SU-DHL-6 (cell line): ENCODE measurements around the gene KIF9.

ENCODE experiments used
- H2AFZ ChIP-seq: fragments of 200-600 bp; sonication (generic); 2 replicates; pipeline ENCODE4 v1.6.1; 2014; ENCODE audit warnings: low read depth, mild to moderate bottlenecking, moderate library complexity, mixed read lengths, antibody characterized with exemption, low read length; ENCODE audit not compliant: severe bottlenecking
- H3F3A ChIP-seq: fragments of 200-600 bp; shearing (Covaris generic); 2 replicates; pipeline ENCODE4 v1.6.0; 2016; ENCODE audit warnings: antibody characterized with exemption, mild to moderate bottlenecking; ENCODE audit not compliant: insufficient read depth
- H3K27ac ChIP-seq: fragments of 200-600 bp; sonication (generic); 2 replicates; pipeline ENCODE4 v1.5.1; 2016; ENCODE audit warnings: low read depth, mild to moderate bottlenecking, low read length, moderate library complexity, mixed read lengths
- H3K27me3 ChIP-seq: fragments of 200-600 bp; sonication (generic), shearing (Covaris generic); 2 replicates; pipeline ENCODE4 v1.6.0; 2014; ENCODE audit warnings: mild to moderate bottlenecking, low read length
- H3K36me3 ChIP-seq: fragments of 200-600 bp; sonication (generic); 2 replicates; pipeline ENCODE4 v1.6.1; 2014; ENCODE audit warnings: mild to moderate bottlenecking, low read length, mixed read lengths
- H3K4me2 ChIP-seq: fragments of 300-600, 200-600 bp; shearing (Covaris generic), sonication (generic); 2 replicates; pipeline ENCODE4 v1.6.0; 2014; ENCODE audit warnings: low read length, low read depth, mild to moderate bottlenecking; ENCODE audit not compliant: poor library complexity, severe bottlenecking
- H3K4me3 ChIP-seq: fragments of 200-600 bp; sonication (generic); 2 replicates; pipeline ENCODE4 v1.5.1; 2014; ENCODE audit warnings: antibody characterized with exemption, low read length, mild to moderate bottlenecking, mixed read lengths; ENCODE audit not compliant: insufficient read depth, poor library complexity, severe bottlenecking
- H3K79me2 ChIP-seq: fragments of 200-600 bp; sonication (generic); 2 replicates; pipeline ENCODE4 v1.6.1; 2014; ENCODE audit warnings: mild to moderate bottlenecking, low read length, moderate library complexity; ENCODE audit not compliant: insufficient read depth
- H3K9ac ChIP-seq: fragments of 200-600 bp; sonication (generic); 2 replicates; pipeline ENCODE4 v1.7.0; 2014; ENCODE audit warnings: mild to moderate bottlenecking, low read length
- H3K9me2 ChIP-seq: fragments of 200-600 bp; sonication (generic); replicated peaks from 2 replicates; pipeline ENCODE4 v1.6.1; 2014; ENCODE audit warnings: low read length; ENCODE audit not compliant: insufficient read depth
- H3K9me3 ChIP-seq: fragments of 200-600 bp; sonication (generic); 2 replicates; pipeline ENCODE4 v1.6.1; 2014; ENCODE audit warnings: low read length, mixed read lengths; ENCODE audit not compliant: insufficient read depth
- H4K20me1 ChIP-seq: fragments of 200-600 bp; sonication (generic); 2 replicates; pipeline ENCODE4 v1.6.1; 2014; ENCODE audit warnings: low read depth, mild to moderate bottlenecking, antibody characterized with exemption, low read length, moderate library complexity, mixed read lengths
- EZH2phosphoT487 ChIP-seq: fragments of 200-600 bp; sonication (generic), shearing (Covaris generic); conservative IDR thresholded peaks from 2 replicates; pipeline ENCODE4 v1.6.1; 2018; ENCODE audit warnings: mild to moderate bottlenecking, antibody characterized with exemption, low read length, moderate library complexity, mixed read lengths
- TF ChIP-seq, protein P1 (sequence below): fragments of 200-600 bp; sonication (generic); IDR thresholded peaks from one replicate; pipeline ENCODE4 v1.5.1; 2017; ENCODE audit warnings: antibody characterized with exemption, mild to moderate bottlenecking, low read length, moderate library complexity; ENCODE audit not compliant: insufficient read depth, poor library complexity, severe bottlenecking

KIF9 gene

DNA sequence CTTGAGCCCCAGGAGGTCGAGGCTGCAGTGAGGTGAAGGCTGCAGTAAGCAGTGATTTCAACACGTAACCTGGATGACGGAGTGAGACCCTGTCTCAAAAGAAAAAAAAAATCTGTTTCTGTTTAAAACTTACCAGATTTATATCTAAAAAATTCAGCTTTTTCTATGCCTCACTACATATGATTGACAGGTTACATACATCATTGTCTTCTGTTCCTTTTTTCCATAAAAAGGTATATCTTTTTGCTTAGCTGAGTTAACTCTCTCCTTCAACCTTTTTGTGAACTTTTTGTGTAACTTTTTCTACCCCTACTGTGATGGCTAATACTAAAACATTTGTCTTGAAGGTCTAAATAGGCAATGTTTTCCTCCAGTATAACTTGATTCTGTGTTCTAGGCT is 80.1 kb downstream of the KIF9 start:
- Histone ChIP-seq H3K36me3 (no peaks in the 10 kb centered on the region), H4K20me1 (no peaks in the 10 kb centered on the region), H3K79me2 (no peaks in the 10 kb centered on the region), H2AFZ (no peak overlapping the region), H3F3A (no peaks in the 10 kb centered on the region), H3K9me2 (no peaks in the 10 kb centered on the region), H3K4me3 (no peak overlapping the region), H3K27me3 (no peaks in the 10 kb centered on the region), H3K9me3 (no peaks in the 10 kb centered on the region), H3K4me2 (no peak overlapping the region), H3K27ac (no peak overlapping the region), H3K9ac (no peak overlapping the region)
- TF ChIP-seq, protein P1, sequence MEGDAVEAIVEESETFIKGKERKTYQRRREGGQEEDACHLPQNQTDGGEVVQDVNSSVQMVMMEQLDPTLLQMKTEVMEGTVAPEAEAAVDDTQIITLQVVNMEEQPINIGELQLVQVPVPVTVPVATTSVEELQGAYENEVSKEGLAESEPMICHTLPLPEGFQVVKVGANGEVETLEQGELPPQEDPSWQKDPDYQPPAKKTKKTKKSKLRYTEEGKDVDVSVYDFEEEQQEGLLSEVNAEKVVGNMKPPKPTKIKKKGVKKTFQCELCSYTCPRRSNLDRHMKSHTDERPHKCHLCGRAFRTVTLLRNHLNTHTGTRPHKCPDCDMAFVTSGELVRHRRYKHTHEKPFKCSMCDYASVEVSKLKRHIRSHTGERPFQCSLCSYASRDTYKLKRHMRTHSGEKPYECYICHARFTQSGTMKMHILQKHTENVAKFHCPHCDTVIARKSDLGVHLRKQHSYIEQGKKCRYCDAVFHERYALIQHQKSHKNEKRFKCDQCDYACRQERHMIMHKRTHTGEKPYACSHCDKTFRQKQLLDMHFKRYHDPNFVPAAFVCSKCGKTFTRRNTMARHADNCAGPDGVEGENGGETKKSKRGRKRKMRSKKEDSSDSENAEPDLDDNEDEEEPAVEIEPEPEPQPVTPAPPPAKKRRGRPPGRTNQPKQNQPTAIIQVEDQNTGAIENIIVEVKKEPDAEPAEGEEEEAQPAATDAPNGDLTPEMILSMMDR: no peak
- TF ChIP-seq EZH2phosphoT487: no peak

DNA sequence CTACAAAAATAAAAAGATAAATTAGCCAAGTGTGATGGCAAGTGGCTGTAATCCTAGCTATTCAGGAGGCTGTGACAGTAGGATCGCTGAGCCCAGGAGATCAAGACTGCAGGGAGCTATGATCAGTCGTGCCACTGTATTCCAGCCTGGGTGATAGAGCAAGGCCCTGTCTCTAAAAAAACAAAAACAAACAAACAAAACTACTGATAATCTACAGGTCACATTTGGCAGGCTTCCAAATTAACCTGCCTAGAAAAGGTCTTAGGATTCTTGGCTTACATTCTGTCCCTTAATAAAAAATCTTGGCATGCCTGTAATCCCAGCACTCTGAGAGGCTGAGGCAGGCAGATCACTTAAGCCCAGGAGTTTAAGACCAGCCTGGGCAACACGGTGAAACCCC is 85.3 kb downstream of the KIF9 start:
- TF ChIP-seq, protein P1: no peak
- TF ChIP-seq EZH2phosphoT487: no peak
- H3K9me3 ChIP-seq: no peaks in the 10 kb centered on the region
- no peak overlapping the region for H3K4me2 ChIP-seq
- no peak overlapping the region for H2AFZ ChIP-seq
- H4K20me1 ChIP-seq: no peaks in the 10 kb centered on the region
- H3K9me2 ChIP-seq: no peaks in the 10 kb centered on the region
- H3K27ac ChIP-seq: no peak overlapping the region
- H3F3A ChIP-seq: no peaks in the 10 kb centered on the region
- H3K27me3 ChIP-seq: no peaks in the 10 kb centered on the region
- no peak overlapping the region for H3K9ac ChIP-seq
- H3K79me2 ChIP-seq: no peaks in the 10 kb centered on the region
- no peaks in the 10 kb centered on the region for H3K36me3 ChIP-seq
- H3K4me3 ChIP-seq: no peak overlapping the region

DNA sequence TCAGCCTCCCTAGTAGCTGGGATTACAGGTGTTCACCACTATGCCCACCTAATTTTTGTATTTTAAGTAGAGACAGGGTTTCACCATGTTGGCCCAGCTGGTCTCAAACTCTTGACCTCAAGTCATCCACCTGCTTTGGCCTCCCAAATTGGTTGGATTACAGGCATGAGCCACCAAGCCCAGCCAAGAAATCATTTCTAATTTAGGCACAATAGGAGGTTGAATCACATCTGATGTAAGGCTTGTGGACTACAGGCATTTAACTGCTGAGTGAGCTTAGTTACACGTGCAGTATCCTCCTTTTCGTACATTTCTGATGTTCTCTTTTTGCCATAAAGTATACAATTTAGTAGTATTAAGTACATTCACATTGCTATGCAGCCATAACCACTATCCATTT is 87.6 kb downstream of the KIF9 start:
- no peaks in the 10 kb centered on the region for H3K27me3 ChIP-seq
- H3K27ac ChIP-seq: no peak overlapping the region
- H3K4me2 ChIP-seq: no peak overlapping the region
- no peaks in the 10 kb centered on the region for H3K9me3 ChIP-seq
- H3K4me3 ChIP-seq: no peak overlapping the region
- no peaks in the 10 kb centered on the region for H3K9me2 ChIP-seq
- no peaks in the 10 kb centered on the region for H3K79me2 ChIP-seq
- TF ChIP-seq EZH2phosphoT487: no peak
- TF ChIP-seq, protein P1: no peak
- no peaks in the 10 kb centered on the region for H3F3A ChIP-seq
- H2AFZ ChIP-seq: no peak overlapping the region
- no peak overlapping the region for H3K9ac ChIP-seq
- H4K20me1 ChIP-seq: no peaks in the 10 kb centered on the region
- no peaks in the 10 kb centered on the region for H3K36me3 ChIP-seq
